GM18868 (cell line): Measurements from ENCODE around the gene CLTCL1.
"Not testable (repeated sequence)": the region's sequence is repeated elsewhere in the genome, so short reads cannot be mapped to it uniquely, and the experiment has no call there.

Source experiments
- ATAC-seq: cut with Tn5 transposase; IDR thresholded peaks from one replicate; pipeline ENCODE4 v1.9.1; 2021; ENCODE audit warnings: mild to moderate bottlenecking, moderate library complexity; ENCODE audit not compliant: unreplicated experiment

Gene CLTCL1

DNA sequence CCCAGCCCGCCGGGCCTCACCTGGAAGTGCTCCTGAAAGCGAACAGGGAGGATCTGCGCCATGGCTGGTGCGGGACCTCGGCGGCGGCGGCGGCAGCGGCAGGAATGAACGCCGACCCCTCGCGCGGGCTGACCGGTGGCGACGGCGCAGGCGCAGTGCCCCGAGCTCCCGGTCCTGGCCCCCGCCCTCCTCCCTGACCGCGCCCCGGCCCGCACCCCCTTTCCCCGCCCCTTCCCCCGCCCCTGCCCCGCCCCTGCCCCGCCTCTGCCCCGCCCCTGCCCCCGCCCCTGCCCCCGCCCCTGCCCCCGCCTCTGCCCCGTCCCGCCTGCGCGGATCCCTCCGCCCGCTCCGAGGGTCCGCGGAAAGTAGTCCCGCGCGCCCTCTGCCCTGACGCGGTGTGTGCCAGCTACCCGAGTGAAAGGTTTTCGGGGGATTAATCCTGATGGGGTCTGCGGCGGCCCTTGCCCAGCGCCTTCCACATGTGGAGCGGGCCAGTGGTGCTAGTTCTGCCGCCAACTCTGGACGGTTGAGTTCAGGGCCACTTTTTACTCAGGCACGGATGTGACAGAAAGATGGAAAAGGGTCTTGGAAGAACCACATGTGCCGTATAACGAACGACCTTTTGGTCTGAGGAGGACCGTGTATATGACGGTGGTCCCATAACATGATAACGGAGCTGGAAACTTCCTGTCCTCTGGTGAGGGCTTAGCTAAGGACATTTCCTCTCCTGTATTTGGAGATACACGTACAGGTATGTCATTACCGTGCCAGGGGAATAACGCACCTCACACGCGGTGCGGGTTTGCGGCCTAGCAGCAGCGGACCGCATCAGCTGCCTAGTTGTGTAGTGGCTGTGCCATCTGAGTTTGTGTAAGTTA lies at the start of gene CLTCL1:
TSS of gene CLTCL1 (minus strand) at position 140 of the 878 bp plus-strand sequence. CDS start at position 62, 78 bp downstream.
- ATAC-seq: no peak

DNA sequence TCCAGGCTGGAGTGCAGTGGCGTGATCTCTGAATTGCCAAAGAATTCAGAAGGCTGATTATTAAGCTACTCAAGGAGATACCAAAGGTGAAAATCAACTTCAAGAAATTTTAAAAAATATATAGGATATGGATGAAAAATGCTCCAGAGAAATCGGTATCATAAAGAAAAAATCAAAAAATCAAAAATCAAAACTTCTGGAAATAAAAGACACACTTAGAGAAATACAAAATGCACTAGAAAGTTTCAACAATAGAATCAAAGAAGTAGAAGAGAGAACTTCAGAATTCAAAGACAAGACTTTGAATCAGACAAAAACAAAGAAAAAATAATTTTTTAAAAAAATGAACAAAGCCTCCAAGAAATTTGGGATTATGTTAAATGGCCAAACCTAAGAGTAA lies 45.6 kb upstream of the CLTCL1 start:
- no peak for ATAC-seq

DNA sequence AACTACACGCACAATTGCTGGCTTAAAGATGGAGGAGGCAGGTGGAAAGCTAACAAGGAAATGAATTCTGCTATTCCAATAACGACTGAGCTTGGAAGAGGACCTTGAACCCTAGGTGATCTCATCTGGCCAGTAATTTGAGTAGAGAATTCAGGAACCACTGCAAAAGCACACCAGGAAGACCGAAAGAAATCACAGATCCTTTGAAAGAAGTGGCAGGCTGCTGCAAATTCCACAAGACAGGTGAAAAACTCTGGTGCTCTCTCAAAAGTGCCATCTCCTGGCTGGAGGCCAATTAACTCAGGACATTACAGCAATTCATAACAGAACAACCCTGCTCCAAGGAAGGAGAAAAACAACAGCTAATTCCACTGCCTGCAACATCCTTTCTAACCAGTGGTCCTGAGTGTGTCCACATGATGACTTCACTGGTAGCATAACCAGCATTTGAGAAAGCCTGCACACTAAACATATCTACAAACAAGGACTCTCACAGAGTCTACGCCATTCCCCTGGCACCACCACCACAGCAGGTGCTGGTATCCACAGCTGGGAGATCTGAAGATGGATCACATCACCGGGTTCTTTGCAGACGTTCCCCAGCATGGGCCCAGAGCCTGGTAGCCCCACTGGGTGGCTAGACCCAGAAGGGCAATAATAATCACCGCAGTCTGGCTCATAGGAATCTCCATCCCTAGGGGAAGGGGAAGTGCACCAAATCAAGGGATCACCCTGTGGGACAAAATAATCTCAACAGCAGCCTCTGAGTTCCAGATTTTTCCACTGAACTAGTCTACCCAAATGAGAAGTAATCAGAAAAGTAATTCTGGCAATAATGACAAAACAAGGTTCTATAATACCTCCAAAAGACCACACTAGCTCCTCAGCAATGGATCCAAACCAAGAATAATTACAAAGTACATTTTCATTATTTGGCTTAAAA lies 44.9 kb upstream of the CLTCL1 start:
- no peak for ATAC-seq

DNA sequence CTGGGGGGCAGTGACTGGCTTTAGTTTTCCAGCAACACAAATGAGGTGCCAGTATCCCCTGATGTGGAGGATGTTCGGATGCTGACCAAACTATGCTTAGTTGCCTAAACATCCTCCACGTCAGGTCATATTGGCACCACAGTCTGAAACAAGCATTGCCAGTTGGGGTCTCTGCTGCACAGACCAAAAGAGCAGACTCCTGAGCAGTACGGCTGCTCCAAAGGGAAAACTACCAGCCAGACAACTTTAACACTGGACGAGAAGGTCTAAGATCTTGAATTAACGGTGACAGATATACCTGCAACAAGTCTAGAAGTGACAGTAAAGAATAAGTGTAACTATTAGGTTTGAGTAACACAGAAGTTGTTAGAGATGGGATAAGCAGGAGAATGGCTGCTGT lies 40.5 kb upstream of the CLTCL1 start:
- ATAC-seq: no peak

DNA sequence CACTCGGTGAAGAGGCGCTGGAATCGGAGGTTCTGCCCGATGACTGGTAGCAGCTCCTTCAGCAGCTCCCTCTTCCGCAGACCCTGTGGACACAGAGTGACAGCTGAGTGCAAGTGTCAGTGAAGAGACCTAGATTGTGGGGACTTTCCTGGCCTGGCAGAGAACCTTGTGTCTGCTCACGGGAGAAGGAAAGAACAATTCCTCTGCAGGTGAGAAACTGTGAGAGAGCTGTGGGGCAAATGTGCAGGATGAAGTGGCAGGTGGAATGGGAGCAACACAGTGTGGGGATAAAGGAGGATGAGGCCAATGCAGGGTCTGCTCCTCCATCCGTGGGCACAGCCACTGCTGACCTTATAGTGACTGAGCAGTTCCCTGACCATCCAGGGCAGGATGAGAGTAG lies 40.0 kb upstream of the CLTCL1 start:
- no peak for ATAC-seq

DNA sequence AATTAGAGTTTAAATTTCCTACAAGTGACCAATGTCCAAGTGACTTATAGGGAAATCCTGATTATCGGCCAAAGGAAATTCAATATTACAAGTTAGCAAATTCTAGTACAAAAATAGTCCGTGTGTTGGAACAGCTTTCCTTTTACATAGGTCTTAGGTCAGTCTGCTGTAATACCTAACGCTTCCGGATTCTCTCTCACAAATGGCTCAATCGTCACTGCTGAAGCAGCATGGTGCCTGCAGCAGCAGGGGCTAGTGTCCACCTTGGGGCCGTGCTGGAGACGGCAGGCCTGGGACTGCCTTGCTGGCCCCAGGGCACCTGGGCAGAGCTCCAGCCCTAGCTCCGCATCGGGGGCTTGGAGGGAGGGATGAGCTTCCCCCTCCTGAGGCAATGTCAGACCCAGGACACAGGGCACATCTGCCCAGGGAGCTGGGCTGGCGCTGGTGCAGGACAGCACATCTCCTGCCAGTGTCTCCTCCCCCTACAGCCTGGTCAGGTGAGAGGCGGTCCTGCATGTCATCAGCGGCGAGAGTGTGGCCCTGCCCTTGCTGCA lies 39.4 kb upstream of the CLTCL1 start:
- no peak for ATAC-seq

DNA sequence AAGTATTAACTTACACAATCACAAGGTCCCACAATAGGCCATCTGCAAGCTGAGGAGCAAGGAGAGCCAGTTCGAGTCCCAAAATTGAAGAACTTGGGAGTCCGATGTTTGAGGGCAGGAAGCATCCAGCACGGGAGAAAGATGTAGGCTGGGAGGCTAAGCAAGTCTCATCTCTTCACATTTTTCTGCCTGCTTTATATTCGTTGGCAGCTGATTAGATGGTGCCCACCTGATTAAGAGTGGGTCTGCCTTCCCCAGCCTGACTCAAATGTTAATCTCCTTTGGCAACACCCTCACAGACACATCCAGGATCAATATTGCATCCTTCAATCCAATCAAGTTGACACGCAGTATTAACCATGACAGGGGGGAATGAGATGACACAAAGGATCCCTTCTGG lies 38.7 kb upstream of the CLTCL1 start:
- ATAC-seq: not testable (repeated sequence)

DNA sequence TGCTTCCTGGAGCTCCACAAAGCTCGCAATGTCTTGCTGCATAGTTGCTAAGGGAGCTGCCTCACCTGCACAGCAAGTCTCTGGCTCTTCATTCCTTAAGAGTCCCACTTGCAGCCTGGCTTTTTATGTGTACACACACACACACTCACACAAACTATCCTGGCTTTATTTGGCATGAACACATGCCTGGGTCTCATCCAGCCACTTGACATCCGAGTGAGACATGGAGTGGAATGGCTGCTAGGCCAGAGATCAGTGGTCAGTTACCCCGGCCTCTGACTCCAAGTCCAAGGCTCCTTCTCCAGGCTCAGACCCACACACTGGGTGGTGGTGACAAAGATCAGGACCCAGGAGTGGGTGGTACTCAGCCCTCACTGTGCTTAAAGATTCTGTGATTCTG lies 37.9 kb upstream of the CLTCL1 start:
- ATAC-seq: no peak

DNA sequence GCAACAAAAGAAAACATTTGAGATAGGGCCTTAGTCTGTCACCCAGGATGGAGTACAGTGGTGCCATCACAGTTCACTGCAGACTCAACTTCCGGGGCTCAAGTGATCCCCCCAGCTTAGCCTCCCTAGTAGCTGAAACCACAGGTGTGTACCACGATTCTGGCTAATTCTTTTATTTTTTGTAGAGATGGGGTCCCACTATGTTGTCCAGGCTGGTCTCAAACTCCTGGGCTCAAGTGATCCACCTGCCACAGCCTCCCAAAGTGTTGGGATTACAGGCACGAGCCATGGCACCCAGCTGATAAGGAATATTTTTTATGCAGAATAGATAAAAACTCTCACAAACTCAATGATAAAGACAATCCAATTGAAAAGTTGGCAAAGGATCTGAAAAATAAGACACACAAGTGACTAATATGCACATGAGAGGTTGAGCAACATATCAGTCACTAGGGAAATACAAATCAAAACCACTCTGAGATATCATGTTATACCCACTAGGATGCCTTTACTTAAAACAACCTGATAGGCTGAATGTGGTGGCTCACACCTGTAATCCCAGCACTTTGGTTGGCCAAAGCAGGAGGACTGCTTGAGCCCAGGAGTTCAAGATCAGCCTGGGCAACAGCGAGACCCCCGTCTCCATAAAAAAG lies 33.9 kb upstream of the CLTCL1 start:
- no peak for ATAC-seq

DNA sequence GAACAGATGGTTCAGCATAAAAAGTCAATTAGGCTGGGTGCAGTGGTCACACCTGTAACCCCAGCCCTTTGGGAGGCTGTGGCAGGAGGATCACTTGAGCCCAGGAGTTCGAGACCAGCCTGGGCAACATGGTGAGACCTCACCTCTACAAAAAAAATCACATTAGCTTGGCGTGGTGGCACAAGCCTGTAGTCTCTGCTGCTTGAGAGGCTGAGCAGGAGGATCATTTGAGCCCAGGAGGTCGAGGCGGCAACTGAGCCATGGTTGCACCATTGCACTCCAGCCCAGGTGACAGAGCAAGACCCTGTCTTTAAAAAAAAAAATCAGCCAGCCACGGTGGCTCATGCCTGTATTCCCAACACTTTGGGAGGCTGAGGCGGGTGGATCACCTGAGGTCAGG lies 31.9 kb upstream of the CLTCL1 start:
- not testable (repeated sequence) for ATAC-seq

DNA sequence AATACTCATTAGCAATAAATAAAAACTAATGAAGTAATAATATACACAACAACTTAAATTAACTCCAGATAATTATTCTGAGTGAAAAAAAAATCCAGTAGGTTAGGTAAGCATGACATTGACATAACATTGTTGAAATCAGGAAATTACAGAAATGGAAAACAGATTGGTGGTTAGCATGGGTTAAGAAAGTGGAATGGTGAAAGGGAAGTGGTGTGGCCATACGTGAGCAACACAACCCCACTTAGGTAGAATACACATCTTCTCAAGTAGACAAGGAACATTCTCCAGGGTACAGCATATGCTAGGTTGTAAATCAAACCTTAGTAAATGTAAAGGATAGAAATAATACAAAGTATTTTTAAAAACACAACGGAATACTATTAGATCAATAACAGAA lies 30.2 kb upstream of the CLTCL1 start:
- no peak for ATAC-seq

DNA sequence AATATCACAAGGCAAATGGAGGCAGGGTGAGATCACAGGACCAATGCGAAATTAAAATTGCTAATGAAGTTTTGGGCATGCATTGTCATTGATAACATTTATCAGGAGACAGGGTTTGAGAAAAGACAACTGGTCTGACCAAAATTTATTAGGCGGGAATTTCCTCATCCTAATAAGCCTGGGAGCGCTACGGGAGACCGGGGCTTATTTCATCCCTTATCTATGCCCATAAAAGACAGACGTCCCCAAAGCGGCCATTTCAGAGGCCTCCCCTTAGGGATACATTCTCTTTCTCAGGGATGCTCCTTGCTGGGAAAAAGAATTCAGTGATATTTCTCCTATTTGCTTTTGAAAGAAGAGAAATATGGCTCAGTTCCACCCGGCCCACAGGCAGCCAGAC lies 28.6 kb upstream of the CLTCL1 start:
- ATAC-seq: not testable (repeated sequence)

DNA sequence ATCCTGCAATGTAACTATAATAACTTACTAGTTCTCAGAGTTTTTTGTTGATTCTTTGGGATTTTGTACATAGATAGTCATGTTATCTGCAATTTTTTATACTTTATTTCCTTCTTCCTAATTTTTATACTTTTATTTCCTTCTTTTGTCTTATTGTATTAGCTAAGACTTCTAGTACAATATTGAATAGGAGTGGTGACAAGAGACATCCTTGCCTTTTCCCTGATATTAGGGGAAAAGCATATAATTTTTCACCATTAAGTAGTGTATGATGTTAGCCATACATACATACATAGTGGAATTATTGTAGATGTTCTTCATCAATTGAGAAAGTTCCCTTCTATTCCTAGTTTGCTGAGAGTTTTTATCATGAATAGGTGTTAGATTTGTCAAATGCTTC lies 27.8 kb upstream of the CLTCL1 start:
- ATAC-seq: no peak

DNA sequence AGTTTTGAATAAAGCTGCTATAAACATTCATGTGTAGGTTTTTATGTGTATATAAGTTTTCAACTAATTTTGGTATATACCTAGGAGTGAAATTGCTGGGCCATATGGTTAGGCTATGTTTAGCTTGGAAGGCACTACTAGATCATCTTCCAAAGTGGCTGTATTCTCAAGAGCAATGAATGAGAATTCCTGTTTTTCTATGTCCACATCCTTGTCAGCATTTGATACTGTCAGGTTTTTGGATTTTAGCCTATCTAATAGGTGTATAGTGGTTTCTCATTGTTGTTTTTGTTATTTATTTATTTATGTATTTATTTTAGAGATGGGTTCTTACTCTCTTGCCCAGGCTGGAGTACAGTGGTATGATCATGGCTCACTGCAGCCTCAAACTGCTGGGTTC lies 26.3 kb upstream of the CLTCL1 start:
- no peak for ATAC-seq

DNA sequence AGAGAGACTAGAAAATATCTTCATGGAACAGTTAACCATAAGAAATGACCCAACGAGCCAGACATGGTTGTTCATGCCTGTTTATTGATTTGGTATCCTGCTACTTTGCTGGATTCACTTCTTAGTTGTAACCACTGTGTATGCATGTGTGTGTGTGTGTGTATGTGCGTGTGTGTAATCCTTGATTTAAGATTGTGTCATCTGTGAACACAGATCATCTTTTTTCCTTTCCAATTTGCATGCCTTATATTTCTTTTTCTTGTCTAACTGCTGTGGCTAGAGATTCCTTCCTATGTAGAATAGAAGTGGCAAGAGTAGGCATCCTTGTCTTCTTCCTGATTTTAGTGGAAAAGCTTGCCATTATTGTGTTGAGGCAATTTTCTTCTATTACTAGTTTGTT lies 16.4 kb upstream of the CLTCL1 start:
- ATAC-seq: no peak

DNA sequence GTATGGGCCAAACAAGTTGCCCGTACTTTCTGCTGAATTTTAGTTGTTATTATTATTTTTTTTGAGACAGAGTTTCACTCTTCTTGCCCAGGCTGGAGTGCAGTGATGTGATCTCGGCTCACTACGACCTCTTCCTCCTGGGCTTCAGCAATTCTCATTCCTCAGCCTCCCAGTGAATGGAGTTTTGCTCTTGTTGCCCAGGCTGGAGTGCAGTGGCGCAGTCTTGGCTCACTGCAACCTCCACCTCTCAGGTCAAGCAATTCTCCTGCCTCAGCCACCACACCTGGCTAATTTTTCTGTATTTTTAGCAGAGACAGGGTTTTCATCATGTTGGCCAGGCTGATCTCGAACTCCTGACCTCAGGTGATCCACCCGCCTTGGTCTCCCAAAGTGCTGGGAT lies 15.0 kb upstream of the CLTCL1 start:
- not testable (repeated sequence) for ATAC-seq

DNA sequence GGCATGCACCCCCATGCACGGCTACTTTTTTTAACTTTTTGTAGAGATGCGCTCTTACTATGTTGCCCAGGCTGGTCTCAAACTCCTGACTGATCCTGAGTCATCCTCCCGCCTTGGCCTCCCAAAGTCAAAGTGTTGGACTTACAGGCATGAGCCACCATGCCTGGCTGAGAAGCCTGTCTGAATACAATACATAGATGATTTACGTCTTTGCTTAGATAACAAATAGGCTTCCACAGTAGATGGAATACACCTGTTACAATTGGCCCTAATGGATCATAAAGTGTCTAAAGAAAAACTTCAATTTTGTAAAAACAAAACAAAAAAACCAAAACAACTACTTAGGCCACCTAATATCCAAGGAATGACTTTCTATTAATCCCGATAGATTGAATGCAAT lies 13.0 kb upstream of the CLTCL1 start:
- no peak for ATAC-seq

DNA sequence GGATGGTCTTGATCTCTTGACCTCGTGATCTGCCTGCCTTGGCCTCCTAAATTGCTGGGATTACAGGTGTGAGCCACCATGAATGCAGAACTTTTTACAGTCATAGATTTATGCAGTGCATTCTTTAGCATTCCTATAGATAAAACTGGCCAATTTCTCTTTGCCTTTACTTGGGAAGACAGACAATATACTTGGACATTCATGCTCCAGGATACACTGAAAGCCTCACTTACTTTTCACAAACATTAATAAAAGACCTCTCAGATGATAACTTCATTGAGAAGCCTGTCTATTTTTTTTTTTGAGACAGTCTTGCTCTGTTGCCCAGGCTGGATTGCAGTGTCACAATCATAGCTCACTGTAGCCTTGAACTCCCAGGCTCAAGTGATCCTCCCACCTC lies 12.3 kb upstream of the CLTCL1 start:
- no peak for ATAC-seq

DNA sequence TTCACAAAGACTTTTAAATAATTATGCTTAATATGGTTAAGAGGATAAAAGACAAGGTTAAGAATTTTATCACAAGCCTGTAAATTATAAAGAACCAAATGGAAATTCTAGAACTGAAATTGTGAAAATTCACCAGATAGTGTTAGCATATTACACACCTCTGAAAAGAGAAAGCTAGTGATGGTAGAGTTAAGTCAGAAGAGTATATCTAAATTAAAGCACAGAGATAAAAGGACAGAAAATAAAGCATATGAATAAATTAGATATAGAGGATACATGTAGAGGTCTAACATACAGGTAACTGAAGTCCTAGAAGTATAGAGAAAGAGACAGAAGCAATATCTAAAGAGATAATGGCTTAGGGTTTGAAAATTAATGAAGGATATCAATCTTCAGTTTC lies 4.2 kb upstream of the CLTCL1 start:
- ATAC-seq: no peak

DNA sequence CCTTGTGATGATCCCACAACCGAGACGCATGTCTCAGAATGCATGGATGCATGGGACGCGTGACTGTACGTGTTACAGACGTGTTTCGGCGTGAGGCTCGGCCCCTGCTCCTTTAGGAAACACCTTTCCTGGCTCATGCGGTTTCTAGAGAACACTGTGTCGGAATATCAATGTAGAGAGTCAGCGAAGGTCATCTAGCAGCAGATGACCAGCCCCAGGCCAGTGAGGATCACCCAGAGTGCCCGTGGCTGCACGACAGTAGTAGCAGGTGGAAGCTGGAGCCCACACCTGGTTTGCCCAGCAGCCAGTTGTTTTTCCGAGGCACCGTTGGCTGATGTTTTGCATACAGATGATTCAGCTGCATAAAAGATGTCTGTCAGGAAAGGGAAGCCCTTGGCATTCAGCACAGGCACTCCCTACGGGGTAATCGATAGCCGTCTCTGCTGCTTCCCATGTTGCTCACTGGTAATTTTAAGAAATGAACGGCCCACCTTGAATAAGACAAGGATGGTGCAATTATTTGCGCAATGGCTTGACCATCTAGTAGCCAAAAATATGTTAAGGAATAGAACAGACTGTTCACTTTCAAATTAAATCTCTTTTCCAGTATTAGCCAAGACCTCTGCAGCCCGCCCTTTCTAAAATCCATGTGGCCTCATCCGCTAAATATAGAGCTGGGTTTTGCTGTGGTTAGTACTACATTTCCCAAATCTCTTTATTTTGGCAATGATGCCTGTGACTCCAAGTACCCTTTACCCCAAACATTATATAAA lies 1.1 kb upstream of the CLTCL1 start:
- no peak for ATAC-seq
